Smooth muscle cell (in vitro differentiated cells): ENCODE data around the gene CCDC88C. TPM values are rescaled to one million over a fixed set of nuclear protein-coding genes. Genes with fewer than 3 reads are reported as not detected.

Experiments
- DNase-seq: peaks from one replicate; lab custom pipeline; 2025; ENCODE audit not compliant: unreplicated experiment; lab: John Stamatoyannopoulos, UW
- H2AFZ ChIP-seq: fragments of 200-600 bp; sonication (generic); 2 replicates; pipeline ENCODE4 v1.6.0; 2016; ENCODE audit warnings: antibody characterized with exemption, low read depth, mild to moderate bottlenecking
- H3F3A ChIP-seq: fragments of 200-600 bp; sonication (generic); 2 replicates; pipeline ENCODE4 v1.6.0; 2017; ENCODE audit warnings: antibody characterized with exemption, low read depth
- H3K27ac ChIP-seq: fragments of 200-600 bp; sonication (generic); 2 replicates; pipeline ENCODE4 v1.5.1; 2016; ENCODE audit warnings: low read depth, mild to moderate bottlenecking
- H3K27me3 ChIP-seq: fragments of 200-600 bp; sonication (generic); 2 replicates; pipeline ENCODE4 v1.6.1; 2016; ENCODE audit warnings: low read depth, mild to moderate bottlenecking
- H3K36me3 ChIP-seq: fragments of 200-600 bp; sonication (generic); 2 replicates; pipeline ENCODE4 v1.5.1; 2016; ENCODE audit warnings: low read depth
- H3K4me1 ChIP-seq: fragments of 200-600 bp; sonication (generic); 2 replicates; pipeline ENCODE4 v1.5.1; 2016; ENCODE audit warnings: low read depth
- H3K4me2 ChIP-seq: fragments of 200-600 bp; sonication (generic); 2 replicates; pipeline ENCODE4 v1.6.0; 2016; ENCODE audit warnings: mild to moderate bottlenecking
- H3K4me3 ChIP-seq: fragments of 200-600 bp; sonication (generic); 2 replicates; pipeline ENCODE4 v1.5.1; 2016; ENCODE audit warnings: mild to moderate bottlenecking
- H3K79me2 ChIP-seq: fragments of 200-600 bp; sonication (generic); 2 replicates; pipeline ENCODE4 v1.6.0; 2016; ENCODE audit warnings: low read depth, mild to moderate bottlenecking
- H3K9ac ChIP-seq: fragments of 200-600 bp; sonication (generic); 2 replicates; pipeline ENCODE4 v1.6.0; 2016; ENCODE audit warnings: low read depth
- H3K9me3 ChIP-seq: fragments of 200-600 bp; sonication (generic); replicated peaks from 2 replicates; pipeline ENCODE4 v1.5.1; 2016; ENCODE audit warnings: low read depth
- H4K20me1 ChIP-seq: fragments of 200-600 bp; sonication (generic); 2 replicates; pipeline ENCODE4 v1.6.0; 2016; ENCODE audit warnings: low read depth
- CTCF ChIP-seq: fragments of 200-600 bp; sonication (generic); IDR thresholded peaks from 2 replicates; pipeline ENCODE4 v1.5.1; 2017; ENCODE audit warnings: borderline replicate concordance, mild to moderate bottlenecking, antibody characterized with exemption; ENCODE audit not compliant: insufficient read depth, poor library complexity, severe bottlenecking
- WGBS: methylation state at CpG from one replicate; pipeline ENCODE4 v1.1.7; 2016; ENCODE audit warnings: low lambda C conversion rate; 5-methylcytosine and 5-hydroxymethylcytosine counted together
- polyA plus RNA-seq: library from polyadenylated mRNA; unstranded; fragments of >200 nt; fragmentation: Nextera tagmentation; extraction: Ambion mirVana; gene quantifications from 2 replicates; pipeline ENCODE4 v1.2.1, GENCODE V29; 2016
- total RNA-seq: library from RNA; depleted of rRNA; stranded (reverse); fragments of >200 nt; gene quantifications from 2 replicates; pipeline ENCODE4 v1.2.3, GENCODE V29; 2014

The CCDC88C gene
- total and polyA plus RNA-seq, 2 experiments from 2014 or later = 1.1 TPM; not detected in 1

- no peak for TF ChIP-seq CTCF
- 98% methylated on average over 27 of the region's 27 CpGs for WGBS
These were observed 144.2 kb downstream of the CCDC88C start for GRCh38 chr14:91273273-91273884.

GRCh38 chr14:91272341-91273272 is 145.0 kb downstream of the CCDC88C start:
- Histone ChIP-seq H3K4me3 (no peak overlapping the region), H3K4me1 (no peaks in the 10 kb centered on the region), H3K4me2 (no peak overlapping the region), H3K9me3 (no peaks in the 10 kb centered on the region), H3K79me2 (no peaks in the 10 kb centered on the region), H3K36me3 (no peaks in the 10 kb centered on the region), H3K9ac (no peak overlapping the region), H3F3A (no peaks in the 10 kb centered on the region), H3K27me3 (no peaks in the 10 kb centered on the region), H4K20me1 (no peaks in the 10 kb centered on the region), H2AFZ (no peak overlapping the region), H3K27ac (no peak overlapping the region)
- WGBS = 93% methylated on average over 43 of the region's 43 CpGs
- no peak for TF ChIP-seq CTCF
- no peak for DNase-seq

More at GRCh38 chr14:91273273-91273884, 144.2 kb downstream of the CCDC88C start:
- H3K36me3 ChIP-seq = no peaks in the 10 kb centered on the region
- H3K27ac ChIP-seq = no peak overlapping the region
- no peaks in the 10 kb centered on the region for H3K9me3 ChIP-seq
- H3K79me2 ChIP-seq = no peaks in the 10 kb centered on the region
- H3K4me3 ChIP-seq = no peak overlapping the region
- no peak for DNase-seq
- H4K20me1 ChIP-seq = no peaks in the 10 kb centered on the region
- no peak overlapping the region for H3K9ac ChIP-seq
- no peaks in the 10 kb centered on the region for H3K27me3 ChIP-seq
- no peak overlapping the region for H3K4me2 ChIP-seq
- H2AFZ ChIP-seq = no peak overlapping the region
- no peaks in the 10 kb centered on the region for H3F3A ChIP-seq
- H3K4me1 ChIP-seq = no peaks in the 10 kb centered on the region

GRCh38 chr14:91271639-91272038 is 146.0 kb downstream of the CCDC88C start:
- WGBS = 98% methylated on average over 9 of the region's 9 CpGs
- Histone ChIP-seq H3K79me2 (no peaks in the 10 kb centered on the region), H3K4me3 (no peak overlapping the region), H4K20me1 (no peaks in the 10 kb centered on the region), H3K9ac (no peak overlapping the region), H3K27ac (no peak overlapping the region), H3K36me3 (no peaks in the 10 kb centered on the region), H3K27me3 (no peaks in the 10 kb centered on the region), H3F3A (no peaks in the 10 kb centered on the region), H3K4me2 (no peak overlapping the region), H3K9me3 (no peaks in the 10 kb centered on the region), H2AFZ (no peak overlapping the region), H3K4me1 (no peaks in the 10 kb centered on the region)
- DNase-seq = no peak
- no peak for TF ChIP-seq CTCF
